HUES48 (cell line): ENCODE data around the gene PLAGL2.
A peak's percentile ranks its signal among the peaks of the same experiment; 100 is the strongest.
"Not testable (repeated sequence)": the region's sequence is repeated elsewhere in the genome, so short reads cannot be mapped to it uniquely, and the experiment has no call there.

ENCODE experiments used
- H3K27ac ChIP-seq: one replicate; pipeline ENCODE4 v1.7.0; 2013; ENCODE audit warnings: low read depth, low read length, inconsistent platforms
- H3K27me3 ChIP-seq: 2 replicates; pipeline ENCODE4 v1.6.1; 2013; ENCODE audit warnings: mild to moderate bottlenecking, low read length; ENCODE audit not compliant: control insufficient read depth, insufficient read depth
- H3K36me3 ChIP-seq: 2 replicates; pipeline ENCODE4 v1.6.1; 2013; ENCODE audit warnings: low read length; ENCODE audit not compliant: control insufficient read depth, insufficient read depth
- H3K4me1 ChIP-seq: 2 replicates; pipeline ENCODE4 v1.6.1; 2013; ENCODE audit warnings: mild to moderate bottlenecking, low read length; ENCODE audit not compliant: control insufficient read depth, insufficient read depth
- H3K4me3 ChIP-seq: 2 replicates; pipeline ENCODE4 v1.5.1; 2013; ENCODE audit warnings: mild to moderate bottlenecking, low read depth, low read length
- H3K9ac ChIP-seq: 2 replicates; pipeline ENCODE4 v1.6.1; 2013; ENCODE audit warnings: mild to moderate bottlenecking, low read depth, low read length, moderate library complexity
- H3K9me3 ChIP-seq: 2 replicates; pipeline ENCODE4 v1.6.1; 2013; ENCODE audit warnings: low read length; ENCODE audit not compliant: control insufficient read depth, insufficient read depth

The PLAGL2 gene

DNA sequence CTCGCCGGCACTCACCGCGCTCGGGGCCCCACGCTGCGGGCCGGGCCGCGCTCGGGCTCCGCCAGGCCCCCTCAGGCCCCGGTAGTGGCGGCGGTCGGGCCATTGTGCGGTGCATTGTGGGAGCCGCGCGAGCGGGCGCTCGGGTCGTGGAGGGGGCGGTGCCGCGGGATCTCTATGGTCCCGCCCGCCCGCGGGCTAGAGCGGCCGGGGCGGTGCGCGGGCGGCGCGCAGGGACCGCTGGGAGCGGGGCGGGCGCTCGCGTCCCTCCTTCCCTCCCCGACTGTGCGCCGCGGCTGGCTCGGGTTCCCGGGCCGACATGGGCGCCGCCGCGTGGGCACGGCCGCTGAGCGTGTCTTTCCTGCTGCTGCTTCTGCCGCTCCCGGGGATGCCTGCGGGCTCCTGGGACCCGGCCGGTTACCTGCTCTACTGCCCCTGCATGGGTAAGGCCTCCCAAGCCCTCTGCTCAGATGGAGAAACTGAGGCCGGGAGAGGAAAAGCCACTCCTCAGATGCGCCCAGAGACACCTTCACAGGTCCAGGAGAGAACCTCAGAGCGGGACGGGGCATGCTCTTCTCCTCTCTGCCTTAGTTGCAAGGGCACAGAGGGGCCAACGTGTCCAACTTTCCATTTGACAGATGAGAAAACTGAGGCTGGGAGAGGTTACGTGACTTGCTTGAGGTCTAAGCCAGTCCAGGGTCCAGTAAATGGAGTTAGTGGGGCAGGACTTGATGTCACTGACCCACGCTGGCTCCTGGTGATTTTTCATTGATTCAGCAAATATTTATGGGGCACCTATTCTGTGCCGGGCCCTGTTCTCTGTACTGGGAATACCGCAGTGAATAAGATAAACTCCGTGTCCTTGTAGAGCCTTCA, at the start of gene PLAGL2, which contains the start of gene POFUT1:
TSS of gene PLAGL2 (minus strand) at position 118 of the 873 bp plus-strand sequence. CDS start 5,565 bp downstream, outside the sequence.
TSS of gene POFUT1 (plus strand) at position 255 of the 873 bp plus-strand sequence. CDS start at position 317, 62 bp downstream.
- no peaks in the 10 kb centered on the region for H3K9me3 ChIP-seq
- peak within 1 kb of the TSS; percentile 85 for H3K9ac ChIP-seq
- peaks cover 44% of the 10 kb centered on the region for H3K36me3 ChIP-seq
- H3K27me3 ChIP-seq = no peaks in the 10 kb centered on the region
- peak within 1 kb of the TSS; percentile 66 for H3K27ac ChIP-seq
- H3K4me1 ChIP-seq = peaks cover 36% of the 10 kb centered on the region
- H3K4me3 ChIP-seq = peak within 1 kb of the TSS; percentile 97

DNA sequence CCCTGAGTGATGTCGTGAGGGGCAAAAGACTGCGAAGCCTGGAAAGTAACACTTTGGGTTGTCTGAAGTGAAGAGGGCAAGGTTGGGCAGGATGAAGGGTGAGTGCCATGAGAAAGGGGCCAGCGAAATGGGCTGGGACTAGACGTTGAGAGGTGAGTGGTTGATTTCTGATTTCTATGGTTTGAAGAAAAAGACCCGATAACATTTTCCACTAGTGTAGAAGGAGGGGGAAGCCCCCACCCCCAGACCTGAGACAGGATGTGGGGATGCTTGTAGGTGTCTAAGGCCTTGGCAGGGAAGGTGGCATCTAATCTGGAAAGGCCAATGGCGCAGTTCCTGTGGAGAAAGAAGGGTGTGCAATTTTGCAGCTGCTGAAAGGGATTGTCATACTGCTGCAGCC, 44.6 kb upstream of the PLAGL2 start:
- H3K9ac ChIP-seq = no peak overlapping the region
- no peak overlapping the region for H3K27ac ChIP-seq
- no peaks in the 10 kb centered on the region for H3K9me3 ChIP-seq
- H3K36me3 ChIP-seq = no peaks in the 10 kb centered on the region
- H3K4me3 ChIP-seq = no peak overlapping the region
- H3K4me1 ChIP-seq = no peaks in the 10 kb centered on the region
- H3K27me3 ChIP-seq = no peaks in the 10 kb centered on the region

DNA sequence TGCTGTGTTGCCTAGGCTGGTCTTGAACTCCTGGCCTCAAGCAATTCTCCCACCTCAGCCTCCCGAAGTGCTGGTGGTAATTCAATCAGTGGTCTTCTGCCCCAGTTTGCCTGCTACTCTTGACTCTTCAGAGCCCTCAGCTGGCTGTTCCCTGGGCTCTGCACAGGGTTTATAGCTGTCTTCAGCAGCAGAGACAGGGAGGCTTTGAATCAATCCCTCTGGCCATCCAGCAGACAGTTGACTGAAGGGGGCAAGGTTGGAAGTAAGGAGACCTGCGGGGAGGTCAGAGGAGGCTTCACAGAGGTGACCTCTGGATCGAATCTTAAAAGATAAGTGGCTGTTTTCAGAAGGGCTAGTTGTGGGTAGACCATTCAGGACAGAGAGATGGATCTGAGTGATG, 43.9 kb upstream of the PLAGL2 start:
- H3K4me1 ChIP-seq = no peaks in the 10 kb centered on the region
- H3K9ac ChIP-seq = no peak overlapping the region
- H3K36me3 ChIP-seq = no peaks in the 10 kb centered on the region

GRCh38 chr20:32249030-32249738, 41.6 kb upstream of the PLAGL2 start:
- no peak overlapping the region for H3K9ac ChIP-seq
- H3K4me3 ChIP-seq = no peak overlapping the region
- no peaks in the 10 kb centered on the region for H3K9me3 ChIP-seq
- H3K27me3 ChIP-seq = no peaks in the 10 kb centered on the region
- H3K4me1 ChIP-seq = no peaks in the 10 kb centered on the region
- no peak overlapping the region for H3K27ac ChIP-seq
- no peaks in the 10 kb centered on the region for H3K36me3 ChIP-seq

More for the DNA sequence above, 43.9 kb upstream of the PLAGL2 start:
- no peaks in the 10 kb centered on the region for H3K27me3 ChIP-seq
- H3K4me3 ChIP-seq = no peak overlapping the region
- no peaks in the 10 kb centered on the region for H3K9me3 ChIP-seq
- no peak overlapping the region for H3K27ac ChIP-seq

GRCh38 chr20:32248043-32248442, 40.5 kb upstream of the PLAGL2 start:
- Histone ChIP-seq H3K27me3 (no peaks in the 10 kb centered on the region), H3K4me3 (no peak overlapping the region), H3K9ac (no peak overlapping the region), H3K36me3 (no peaks in the 10 kb centered on the region), H3K4me1 (no peaks in the 10 kb centered on the region), H3K9me3 (no peaks in the 10 kb centered on the region), H3K27ac (no peak overlapping the region)

GRCh38 chr20:32246208-32246607, 38.7 kb upstream of the PLAGL2 start:
- H3K27ac ChIP-seq, H3K4me1 ChIP-seq, H3K9ac ChIP-seq, H3K36me3 ChIP-seq, H3K27me3 ChIP-seq, H3K9me3 ChIP-seq, H3K4me3 ChIP-seq: not testable (repeated sequence)

DNA sequence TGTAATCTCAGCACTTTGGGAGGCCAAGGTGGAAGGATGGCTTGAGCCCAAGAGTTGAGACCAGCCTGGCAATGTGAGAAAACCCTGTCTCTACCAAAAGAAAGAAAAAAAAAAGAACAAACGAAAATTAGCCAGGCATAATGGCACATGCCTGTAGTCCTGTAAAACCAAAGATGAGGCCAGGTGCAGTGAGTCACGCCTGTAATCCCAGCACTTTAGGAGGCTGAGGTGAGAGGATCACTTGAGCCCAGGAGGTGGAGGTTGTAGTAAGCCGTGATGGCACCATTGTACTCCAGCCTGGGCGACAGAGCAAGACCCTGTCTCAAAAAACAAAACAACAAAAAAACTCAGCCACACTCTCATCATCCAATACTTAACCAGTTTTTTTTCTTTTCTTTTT, 37.4 kb upstream of the PLAGL2 start:
- H3K27me3 ChIP-seq = no peaks in the 10 kb centered on the region
- no peak overlapping the region for H3K27ac ChIP-seq
- H3K4me3 ChIP-seq = no peak overlapping the region
- H3K9ac ChIP-seq = no peak overlapping the region
- H3K9me3 ChIP-seq = no peaks in the 10 kb centered on the region
- H3K4me1 ChIP-seq = peaks cover 6% of the 10 kb centered on the region
- no peaks in the 10 kb centered on the region for H3K36me3 ChIP-seq

DNA sequence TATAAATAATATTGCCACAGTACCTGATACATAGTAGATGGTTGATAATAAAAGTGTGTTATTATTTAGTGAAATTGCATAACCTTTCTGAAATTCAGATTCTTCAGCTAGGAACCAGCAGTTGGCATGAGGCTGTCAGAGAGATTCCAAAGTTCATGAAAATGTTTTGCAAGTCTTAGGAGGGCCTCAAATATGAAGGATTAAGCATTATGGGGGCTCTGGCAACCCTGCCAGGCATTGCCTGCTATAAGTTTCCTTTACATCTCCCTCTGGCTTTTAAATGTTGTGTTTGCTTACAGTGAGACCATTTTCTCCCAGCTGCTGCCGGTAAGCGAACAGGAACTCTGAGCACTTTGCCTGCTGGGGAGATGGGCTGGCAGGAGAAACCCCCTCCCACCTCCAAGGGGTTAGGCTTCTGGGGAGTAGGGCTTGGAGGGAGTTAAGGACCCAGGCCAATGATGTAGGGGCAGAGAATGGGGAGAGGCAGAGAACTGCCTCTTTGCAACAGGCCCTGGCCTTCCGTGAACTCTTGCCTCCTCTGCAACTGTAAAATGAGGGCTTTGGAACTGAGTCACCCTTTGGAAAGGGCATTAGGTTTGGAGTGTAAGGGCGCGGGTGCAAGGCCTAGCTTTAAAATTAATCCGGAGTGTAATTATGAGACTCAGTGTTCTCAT, 36.7 kb upstream of the PLAGL2 start:
- Histone ChIP-seq H3K9ac (no peak overlapping the region), H3K4me1 (peaks cover 10% of the 10 kb centered on the region), H3K27me3 (no peaks in the 10 kb centered on the region), H3K36me3 (no peaks in the 10 kb centered on the region), H3K9me3 (no peaks in the 10 kb centered on the region), H3K27ac (no peak overlapping the region), H3K4me3 (no peak overlapping the region)

DNA sequence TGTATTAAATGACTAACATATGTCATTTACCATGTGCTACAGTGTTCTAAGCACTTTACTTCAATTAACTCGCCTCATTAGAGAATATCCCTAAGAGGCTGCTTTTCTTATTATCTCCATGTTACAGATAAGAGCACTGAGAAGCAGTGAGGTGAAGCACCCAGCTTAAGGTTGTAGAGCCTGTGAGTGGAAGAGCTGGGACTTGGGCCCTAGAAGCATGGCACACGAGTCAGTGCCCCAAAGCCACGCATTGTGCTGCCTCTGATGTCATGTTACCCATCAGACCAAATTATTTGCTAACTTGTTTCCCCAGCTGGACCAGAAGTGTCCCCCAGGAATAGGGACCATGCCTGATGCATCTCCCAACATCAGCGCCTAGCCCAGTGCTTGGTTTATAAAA, 34.3 kb upstream of the PLAGL2 start:
- Histone ChIP-seq H3K9ac (no peak overlapping the region), H3K27ac (no peak overlapping the region), H3K4me1 (peaks cover 16% of the 10 kb centered on the region), H3K4me3 (no peak overlapping the region), H3K9me3 (no peaks in the 10 kb centered on the region), H3K36me3 (no peaks in the 10 kb centered on the region), H3K27me3 (no peaks in the 10 kb centered on the region)

DNA sequence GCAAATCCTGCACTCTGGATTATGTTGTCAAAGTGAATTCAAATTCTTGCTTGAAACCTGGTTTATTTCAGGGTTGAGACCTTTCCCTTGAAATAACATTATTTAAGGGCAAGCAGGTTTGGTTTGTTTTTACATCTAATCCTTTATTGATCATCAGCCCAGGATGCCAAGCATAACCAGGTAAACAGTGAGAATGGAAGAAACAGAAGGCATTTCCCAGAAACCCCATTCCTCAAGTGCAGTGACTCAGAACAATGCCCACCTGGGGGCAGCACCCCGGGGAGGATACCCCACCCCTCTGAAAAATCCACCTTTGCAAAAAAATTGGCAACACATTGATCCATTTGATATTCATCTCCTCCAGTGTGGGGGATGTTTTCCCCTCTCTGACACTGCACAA, 32.7 kb upstream of the PLAGL2 start:
- H3K4me3 ChIP-seq = peak overlapping the region; percentile 27; the same call in 1 of the 2 replicates
- peaks cover 5% of the 10 kb centered on the region for H3K36me3 ChIP-seq
- no peaks in the 10 kb centered on the region for H3K9me3 ChIP-seq
- no peaks in the 10 kb centered on the region for H3K27me3 ChIP-seq
- no peak overlapping the region for H3K9ac ChIP-seq
- peak overlapping the region; percentile 35 for H3K27ac ChIP-seq
- peaks cover 16% of the 10 kb centered on the region for H3K4me1 ChIP-seq
